Bone marrow (tissue), 2 donors: ENCODE results near the gene ZC3H14.

Experiments
- DNase-seq, 2 donors: peaks; one replicate each; lab custom pipeline; 2025; lab: John Stamatoyannopoulos, UW

The ZC3H14 gene

GRCh38 chr14:88604212-88604611 lies 41.4 kb downstream of the ZC3H14 start:
- no peak for DNase-seq

GRCh38 chr14:88605594-88605993 lies 42.8 kb downstream of the ZC3H14 start:
- DNase-seq = no peak

GRCh38 chr14:88607829-88608228 lies 45.0 kb downstream of the ZC3H14 start:
- no peak for DNase-seq

- DNase-seq = no peak
Measured at GRCh38 chr14:88611878-88612277, 49.0 kb downstream of the ZC3H14 start.

GRCh38 chr14:88612981-88613380 lies 50.1 kb downstream of the ZC3H14 start:
- DNase-seq = no peak

GRCh38 chr14:88613552-88614010 lies 50.7 kb downstream of the ZC3H14 start:
- DNase-seq = peak in 1 of 2 donors; percentile 47

- DNase-seq = no peak
Measured at GRCh38 chr14:88614218-88614907, 51.5 kb downstream of the ZC3H14 start.

- no peak for DNase-seq
Measured at GRCh38 chr14:88616697-88617096, 53.9 kb downstream of the ZC3H14 start.

- DNase-seq = no peak
Measured at GRCh38 chr14:88617479-88617878, 54.6 kb downstream of the ZC3H14 start.

GRCh38 chr14:88618476-88618875 lies 55.6 kb downstream of the ZC3H14 start:
- no peak for DNase-seq

- DNase-seq = no peak
Measured at GRCh38 chr14:88621100-88621499, 58.3 kb downstream of the ZC3H14 start.

GRCh38 chr14:88625671-88626070 lies 62.8 kb downstream of the ZC3H14 start:
- DNase-seq = no peak

- DNase-seq = no peak
Measured at GRCh38 chr14:88628033-88628432, 65.2 kb downstream of the ZC3H14 start.

- no peak for DNase-seq
Measured at GRCh38 chr14:88628462-88628861, 65.6 kb downstream of the ZC3H14 start.

- DNase-seq = no peak
Measured at GRCh38 chr14:88630565-88630964, 67.7 kb downstream of the ZC3H14 start.

- no peak for DNase-seq
Measured at GRCh38 chr14:88631091-88631490, 68.3 kb downstream of the ZC3H14 start.

GRCh38 chr14:88632512-88632911 lies 69.7 kb downstream of the ZC3H14 start:
- no peak for DNase-seq

- no peak for DNase-seq
Measured at GRCh38 chr14:88639221-88639620, 76.4 kb downstream of the ZC3H14 start.

GRCh38 chr14:88660056-88660455 lies 97.2 kb downstream of the ZC3H14 start:
- DNase-seq = no peak

GRCh38 chr14:88667555-88668273 lies 104.9 kb downstream of the ZC3H14 start:
- DNase-seq = peak in 1 of 2 donors; percentile 37

- no peak for DNase-seq
Measured at GRCh38 chr14:88668448-88669116, 105.7 kb downstream of the ZC3H14 start.

GRCh38 chr14:88669346-88669745 lies 106.5 kb downstream of the ZC3H14 start:
- DNase-seq = no peak
